ENCODE measurements around the gene PRAMEF1.
"Not testable (repeated sequence)": the region's sequence is repeated elsewhere in the genome, so short reads cannot be mapped to it uniquely, and the experiment has no call there.

The PRAMEF1 gene, protein sequence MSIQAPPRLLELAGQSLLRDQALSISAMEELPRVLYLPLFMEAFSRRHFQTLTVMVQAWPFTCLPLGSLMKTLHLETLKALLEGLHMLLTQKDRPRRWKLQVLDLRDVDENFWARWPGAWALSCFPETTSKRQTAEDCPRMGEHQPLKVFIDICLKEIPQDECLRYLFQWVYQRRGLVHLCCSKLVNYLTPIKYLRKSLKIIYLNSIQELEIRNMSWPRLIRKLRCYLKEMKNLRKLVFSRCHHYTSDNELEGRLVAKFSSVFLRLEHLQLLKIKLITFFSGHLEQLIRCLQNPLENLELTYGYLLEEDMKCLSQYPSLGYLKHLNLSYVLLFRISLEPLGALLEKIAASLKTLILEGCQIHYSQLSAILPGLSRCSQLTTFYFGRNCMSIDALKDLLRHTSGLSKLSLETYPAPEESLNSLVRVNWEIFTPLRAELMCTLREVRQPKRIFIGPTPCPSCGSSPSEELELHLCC

DNA sequence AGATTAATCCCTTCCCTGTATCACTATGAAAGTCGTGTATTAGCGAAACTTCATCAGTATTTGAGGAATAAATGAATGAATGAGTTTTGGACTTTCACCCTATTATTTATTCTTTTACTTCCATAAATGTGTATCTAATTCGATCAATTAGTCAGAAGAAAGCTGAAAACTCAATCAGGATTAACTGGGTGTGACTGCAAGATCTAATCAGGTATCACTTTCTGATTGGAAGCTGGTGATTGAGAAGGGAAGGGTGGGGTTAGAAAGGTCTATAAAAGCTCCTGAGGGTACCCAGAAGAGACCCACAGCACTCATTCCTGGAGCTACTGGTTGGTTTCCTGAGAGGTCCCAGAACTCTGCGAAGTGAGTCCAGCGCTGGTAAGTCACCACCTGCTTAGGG lies at the start of gene PRAMEF1:
TSS of gene PRAMEF1 (plus strand) at position 301 of the 400 bp plus-strand sequence. CDS start 1,831 bp downstream, outside the sequence.
- not testable (repeated sequence) for DNase-seq

- no peak for DNase-seq
Measured at GRCh38 chr1:12741946-12742345, 49.3 kb upstream of the PRAMEF1 start.

GRCh38 chr1:12745126-12745991 lies 45.8 kb upstream of the PRAMEF1 start:
- DNase-seq = no peak

DNA sequence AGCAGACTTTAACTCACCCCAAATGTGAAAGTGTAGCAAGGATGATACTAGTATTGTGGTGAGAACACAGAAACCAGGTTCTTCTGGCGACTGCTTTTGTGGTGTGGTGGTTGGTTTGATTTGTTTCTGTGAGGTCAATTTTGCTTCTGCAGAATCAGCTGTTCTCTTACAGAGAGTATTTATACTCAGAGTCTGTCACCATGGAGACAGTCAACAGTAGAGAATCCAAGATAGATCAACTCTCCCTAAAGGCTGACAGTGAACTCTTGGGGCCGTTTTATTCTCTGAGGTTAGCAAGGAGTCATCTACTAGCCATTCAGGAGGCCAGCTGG lies 45.2 kb upstream of the PRAMEF1 start, which contains the start of gene CFAP107:
TSS of gene CFAP107 (plus strand) at position 209 of the 332 bp plus-strand sequence. CDS start 231 bp downstream, outside the sequence.
- no peak for DNase-seq

- DNase-seq = no peak
Measured at GRCh38 chr1:12748778-12749355, 42.3 kb upstream of the PRAMEF1 start.

DNA sequence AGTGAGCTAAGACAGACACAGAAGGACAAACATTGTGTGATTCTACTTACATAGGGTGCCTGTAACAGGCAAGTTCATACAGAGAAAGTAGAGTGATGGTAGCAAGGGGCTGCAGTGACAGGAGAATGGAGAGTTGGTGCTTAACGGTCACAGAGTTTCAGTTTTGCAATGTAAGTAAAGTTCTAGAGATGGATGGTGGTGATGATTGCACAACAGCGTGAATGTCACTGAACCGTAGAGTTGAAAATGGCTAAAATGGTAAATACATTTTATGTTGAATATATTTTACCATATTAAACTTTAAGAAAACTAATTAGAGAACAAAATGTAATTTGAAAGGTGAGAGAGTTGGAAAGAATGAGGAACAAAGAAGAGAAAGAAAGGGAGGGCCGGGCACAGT lies 36.5 kb upstream of the PRAMEF1 start:
- DNase-seq = no peak

GRCh38 chr1:12756273-12756672 lies 34.9 kb upstream of the PRAMEF1 start:
- DNase-seq = no peak

- no peak for DNase-seq
Measured at GRCh38 chr1:12756768-12757413, 34.3 kb upstream of the PRAMEF1 start.

- DNase-seq = no peak
Measured at GRCh38 chr1:12757836-12758235, 33.4 kb upstream of the PRAMEF1 start.

- DNase-seq = no peak
Measured at GRCh38 chr1:12760256-12760795, 30.9 kb upstream of the PRAMEF1 start.

GRCh38 chr1:12761781-12762180 lies 29.4 kb upstream of the PRAMEF1 start:
- no peak for DNase-seq

- DNase-seq = no peak
Measured at GRCh38 chr1:12762766-12763165, 28.4 kb upstream of the PRAMEF1 start.

DNA sequence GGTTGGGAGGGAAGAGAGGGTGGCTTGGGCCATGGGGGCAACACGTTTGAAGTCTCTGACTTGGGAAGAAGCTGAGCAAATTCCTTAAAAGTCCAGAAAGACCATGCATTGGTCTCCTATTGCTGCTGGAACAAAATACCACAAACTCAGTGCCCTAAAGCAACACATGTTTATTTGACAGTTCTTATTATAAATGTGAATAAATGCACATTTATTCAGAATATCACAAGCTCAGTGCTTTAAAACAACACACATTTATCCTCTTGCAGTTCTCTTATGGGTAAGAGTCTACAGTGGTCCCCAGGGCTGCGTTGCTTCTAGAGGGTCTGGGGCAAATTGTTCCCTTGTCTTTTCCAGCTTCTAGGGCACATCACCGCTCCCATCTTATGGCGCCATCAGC lies 27.7 kb upstream of the PRAMEF1 start:
- no peak for DNase-seq

DNA sequence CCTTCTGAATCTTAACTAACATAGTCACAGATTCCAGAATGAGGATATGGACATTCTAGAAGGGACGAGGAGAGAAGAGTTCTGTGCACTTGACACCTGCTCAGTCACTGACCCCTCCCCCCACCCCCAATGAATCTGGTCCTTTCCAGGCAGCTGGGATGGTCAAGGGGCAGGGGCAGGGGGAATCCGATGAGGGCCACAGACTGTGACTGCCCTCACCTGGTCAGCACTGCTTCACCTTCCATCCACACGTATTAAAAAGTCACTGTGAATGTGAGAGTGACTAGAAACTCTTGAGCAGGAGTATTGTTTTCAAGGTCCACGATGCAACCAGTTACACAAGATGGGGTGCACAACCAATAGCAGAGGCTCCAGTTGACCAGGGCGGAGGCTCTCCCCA lies 27.2 kb upstream of the PRAMEF1 start:
- no peak for DNase-seq

GRCh38 chr1:12769031-12769430 lies 22.2 kb upstream of the PRAMEF1 start:
- no peak for DNase-seq

DNA sequence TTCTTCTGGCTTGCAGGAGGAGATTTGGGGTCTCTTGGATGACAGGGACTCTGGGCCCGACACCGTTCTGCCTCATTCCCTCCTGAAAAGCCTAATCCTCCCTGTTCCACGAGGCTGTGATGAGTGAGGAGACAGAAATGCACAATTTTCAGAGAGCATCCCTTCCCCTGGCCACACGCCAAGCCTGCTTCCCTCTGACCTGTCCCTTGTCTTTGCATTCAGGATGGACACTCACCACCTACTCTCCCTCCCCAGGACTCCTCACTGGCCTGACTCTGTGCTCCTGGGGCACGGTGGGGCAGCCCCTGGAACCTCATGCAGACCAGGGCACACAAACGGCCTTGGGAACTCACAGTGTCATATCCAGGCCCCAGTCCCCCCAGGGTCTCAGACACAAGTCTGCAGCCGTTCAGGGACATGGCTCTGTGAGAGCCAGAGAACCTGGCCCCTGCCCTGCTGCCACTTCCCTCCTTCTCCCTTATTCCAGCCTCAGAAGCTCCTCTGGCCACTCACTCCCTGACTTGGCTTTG lies 21.2 kb upstream of the PRAMEF1 start:
- DNase-seq = no peak

DNA sequence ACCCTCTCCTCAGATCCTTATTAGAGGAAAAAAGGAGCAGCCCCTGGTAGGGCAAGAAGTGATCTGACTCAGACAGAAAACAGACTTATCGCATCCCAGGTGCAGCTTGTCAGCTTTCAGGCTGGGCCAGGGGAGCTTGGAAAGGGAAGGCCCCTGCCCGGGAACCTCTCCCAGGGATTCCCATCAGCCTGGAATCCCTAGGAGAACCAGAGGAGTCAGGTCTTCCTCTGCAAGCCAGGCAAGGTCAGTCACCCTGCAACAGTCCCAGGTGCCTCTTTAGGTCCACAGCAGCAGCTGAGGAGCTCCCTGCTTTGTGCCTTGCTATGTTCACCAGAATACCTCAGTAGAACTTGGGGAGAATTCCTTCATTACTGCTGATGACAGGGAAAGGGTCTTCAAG lies 20.6 kb upstream of the PRAMEF1 start:
- DNase-seq = no peak

DNA sequence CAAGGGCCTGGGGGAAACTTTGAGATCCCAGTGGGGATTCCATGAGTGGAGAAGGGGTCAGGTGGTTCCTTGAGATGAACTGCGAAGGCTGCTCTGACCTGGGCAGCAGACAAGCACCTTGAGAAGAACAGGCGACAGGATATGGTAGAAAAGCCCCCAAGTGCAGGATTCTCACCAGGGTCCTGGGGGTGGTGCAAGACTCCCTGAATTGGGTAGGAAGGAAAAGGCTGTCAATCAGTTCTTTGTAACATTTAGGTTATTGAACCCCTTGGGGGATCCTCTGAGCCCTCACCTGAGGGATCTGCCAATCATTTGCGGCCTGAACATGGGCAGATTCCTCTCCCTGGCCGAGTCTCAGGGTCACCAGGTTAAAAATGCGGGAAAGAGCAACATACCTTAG lies 20.0 kb upstream of the PRAMEF1 start:
- DNase-seq = no peak

DNA sequence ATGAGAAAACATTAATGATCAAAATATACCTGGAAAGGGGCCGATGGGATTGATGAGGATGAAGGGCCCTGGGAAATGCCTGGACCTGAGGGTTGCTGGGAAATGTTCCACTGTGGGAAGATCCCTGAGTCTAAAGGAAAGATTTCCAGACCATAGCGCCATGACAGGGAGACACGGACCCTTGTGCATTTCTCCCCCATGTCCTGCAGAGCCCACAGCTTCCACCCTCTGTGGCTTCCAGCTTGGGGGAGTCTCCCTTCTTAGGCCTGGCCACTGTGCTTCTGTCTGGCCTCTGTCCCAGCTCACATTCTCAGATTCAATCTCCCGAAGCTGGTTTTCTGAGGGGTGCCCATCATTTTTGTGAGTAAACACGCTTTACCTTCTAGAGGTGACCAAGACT lies 18.7 kb upstream of the PRAMEF1 start:
- DNase-seq = no peak

- no peak for DNase-seq
Measured at GRCh38 chr1:12773438-12773837, 17.8 kb upstream of the PRAMEF1 start, which contains the start of gene PRAMEF12. TSS of gene PRAMEF12 (plus strand) at chr1:12773738. CDS start at chr1:12774868, 1,130 bp downstream.

DNA sequence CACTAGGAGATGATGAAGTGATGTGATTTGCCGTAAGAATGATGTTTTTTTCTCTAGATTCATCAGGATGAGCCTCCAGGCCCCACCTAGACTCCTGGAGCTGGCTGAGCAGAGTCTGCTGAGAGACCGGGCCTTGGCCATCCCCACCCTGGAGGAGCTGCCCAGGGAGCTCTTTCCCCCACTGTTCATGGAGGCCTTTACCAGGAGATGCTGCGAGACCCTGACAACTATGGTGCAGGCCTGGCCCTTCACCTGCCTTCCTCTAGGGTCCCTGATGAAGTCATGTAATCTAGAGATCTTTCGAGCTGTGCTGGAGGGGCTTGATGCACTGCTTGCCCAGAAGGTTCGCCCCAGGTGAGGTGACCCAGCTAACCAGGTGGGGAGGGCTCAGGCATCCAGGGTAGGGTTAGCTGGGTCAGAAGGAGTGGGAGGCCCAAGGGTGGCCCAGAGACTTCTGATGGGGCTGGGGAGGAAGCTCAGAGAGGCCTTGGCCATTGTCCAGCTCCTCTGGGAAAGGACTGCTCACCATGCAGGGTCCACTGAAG lies 16.3 kb upstream of the PRAMEF1 start:
- no peak for DNase-seq

DNA sequence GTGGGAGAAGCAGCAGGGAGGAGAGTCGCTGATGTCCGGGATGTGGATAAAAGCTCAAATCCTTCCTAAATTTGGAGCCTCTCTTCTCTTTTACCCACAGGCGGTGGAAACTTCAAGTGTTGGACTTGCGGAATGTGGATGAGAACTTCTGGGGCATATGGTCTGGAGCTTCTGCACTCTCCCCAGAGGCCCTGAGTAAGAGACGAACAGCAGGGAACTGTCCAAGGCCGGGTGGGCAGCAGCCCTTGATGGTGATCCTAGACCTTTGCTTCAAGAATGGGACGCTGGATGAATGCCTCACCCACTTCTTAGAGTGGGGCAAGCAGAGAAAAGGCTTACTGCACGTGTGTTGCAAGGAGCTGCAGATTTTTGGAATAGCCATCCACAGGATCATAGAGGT lies 15.8 kb upstream of the PRAMEF1 start:
- DNase-seq = no peak

All from NCI-H69 (cell line).